K562 (cell line): ENCODE results near the gene OLFML2B.

ENCODE experiments used
- CBFA2T2 ChIP-seq: fragments of 450-650 bp; conservative IDR thresholded peaks from 2 replicates; pipeline ENCODE4 v1.6.1; 2017; ENCODE audit warnings: mild to moderate bottlenecking
- CBX1 ChIP-seq: sonication (generic); IDR thresholded peaks from 2 replicates; pipeline ENCODE4 v1.6.1; 2016; ENCODE audit warnings: antibody characterized with exemption, low read depth, mild to moderate bottlenecking
- KAT7 ChIP-seq: sonication (generic); formaldehyde crosslinking; IDR thresholded peaks from 2 replicates; pipeline ENCODE4 v1.8.0; 2022; ENCODE audit warnings: missing genetic modification reagents, mild to moderate bottlenecking, borderline replicate concordance
- MAFF ChIP-seq: IDR thresholded peaks from 2 replicates; pipeline ENCODE4 v1.6.1; 2012; ENCODE audit warnings: low read length, improper control_type of control experiment
- MAFK ChIP-seq: IDR thresholded peaks from 2 replicates; pipeline ENCODE4 v1.6.1; 2011; ENCODE audit warnings: low read length, improper control_type of control experiment
- NBN ChIP-seq: fragments of 450-650 bp; IDR thresholded peaks from 2 replicates; pipeline ENCODE4 v1.6.1; 2016; ENCODE audit warnings: low read depth, mild to moderate bottlenecking
- NONO ChIP-seq, 2 experiments: fragments of 200-400 bp in 1 of 2; fragments of 450-650 bp in 1 of 2; formaldehyde crosslinking in 1 of 2; IDR thresholded peaks; 2 replicates each; pipeline ENCODE4 v1.6.1; 2017; ENCODE audit warnings: low read depth in 2 of 2, mild to moderate bottlenecking in 2 of 2, moderate library complexity in 2 of 2, low read length in 1 of 2
- POLR2AphosphoS5 ChIP-seq: IDR thresholded peaks from 2 replicates; pipeline ENCODE4 v1.6.1; 2011; ENCODE audit warnings: mild to moderate bottlenecking, low read depth, low read length, moderate library complexity; ENCODE audit not compliant: control insufficient read depth, insufficient read depth
- SPI1 ChIP-seq: IDR thresholded peaks from 2 replicates; pipeline ENCODE4 v1.6.1; 2011; ENCODE audit warnings: low read depth, low read length, control low read depth, borderline replicate concordance
- ZNF121 ChIP-seq: sonication (generic); formaldehyde crosslinking; conservative IDR thresholded peaks from 2 replicates; pipeline ENCODE4 v1.8.0; 2022; ENCODE audit warnings: missing genetic modification reagents
- ZNF224 ChIP-seq: sonication (generic); formaldehyde crosslinking; IDR thresholded peaks from 2 replicates; pipeline ENCODE4 v1.8.0; 2022; ENCODE audit warnings: mild to moderate bottlenecking, missing genetic modification reagents
- ZNF263 ChIP-seq: sonication (generic); formaldehyde crosslinking; IDR thresholded peaks from 2 replicates; pipeline ENCODE4 v1.8.0; 2022; ENCODE audit warnings: mild to moderate bottlenecking, missing genetic modification reagents, borderline replicate concordance
- ZNF431 ChIP-seq: sonication (generic); formaldehyde crosslinking; IDR thresholded peaks from 2 replicates; pipeline ENCODE4 v1.8.0; 2022; ENCODE audit warnings: mild to moderate bottlenecking, missing genetic modification reagents

DNA sequence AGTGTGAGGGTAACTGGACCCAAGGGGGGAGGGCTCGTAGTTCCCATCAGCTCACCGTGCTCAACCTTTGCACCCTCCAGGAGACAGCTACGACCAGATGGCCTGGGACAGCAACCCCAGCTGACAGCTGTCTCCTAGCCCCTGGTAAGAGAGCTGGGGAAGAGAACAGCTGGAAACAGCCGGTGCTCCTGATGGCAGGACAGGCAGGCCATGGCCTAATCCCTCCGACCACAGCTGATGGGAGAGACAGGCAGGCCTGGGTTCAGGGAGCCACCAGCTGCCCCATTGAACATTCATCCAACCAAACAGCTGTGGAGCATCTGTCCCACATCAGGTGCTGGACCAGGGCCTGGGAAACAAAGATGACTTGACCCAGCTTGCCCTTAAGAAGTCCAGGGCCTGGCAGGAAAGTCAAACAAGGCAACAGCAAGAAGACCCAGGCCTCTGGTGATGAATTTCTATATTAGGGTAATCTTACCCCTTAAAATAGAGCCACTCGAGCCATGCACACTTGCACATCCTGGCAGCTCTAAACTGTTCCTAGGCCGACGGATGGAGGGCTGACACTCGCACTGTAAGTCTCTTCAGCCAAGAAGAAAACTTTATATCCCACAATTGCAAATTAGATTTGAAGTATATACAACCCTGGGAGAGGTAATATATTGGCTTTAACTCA is 12.2 kb downstream of the OLFML2B start:
- TF ChIP-seq NBN (no peak), ZNF263 (CRISPR knock-in tag) (no peak), CBX1 (no peak), SPI1 (no peak), MAFK (no peak), MAFF (no peak), ZNF121 (CRISPR knock-in tag) (no peak), KAT7 (CRISPR knock-in tag) (no peak), POLR2AphosphoS5 (no peak), NONO (IDR thresholded peaks at IDR 0.05; ENCODE audit: low read depth in 2 of 2, low read length in 1 of 2) (no peak), CBFA2T2 (no peak), ZNF431 (CRISPR knock-in tag) (no peak), ZNF224 (CRISPR knock-in tag) (no peak)
